HEK293T (cell line): Measurements from ENCODE around the gene RRAS2.
A peak's percentile ranks its signal among the peaks of the same experiment; 100 is the strongest.

Experiments used
- CTCF ChIA-PET: fragments of 350-600 bp; formaldehyde crosslinking; extraction: SDS; loops from one replicate; lab custom pipeline; 2021; ENCODE audit warnings: antibody characterized with exemption, inconsistent platforms; lab: Yijun Ruan, JAX
- POLR2A ChIA-PET: fragments of 350-600 bp; formaldehyde crosslinking; extraction: SDS; loops from one replicate; lab custom pipeline; 2020; ENCODE audit warnings: antibody characterized with exemption, inconsistent platforms; lab: Yijun Ruan, JAX
- DNase-seq: peaks from one replicate; pipeline ENCODE4 v3.0.0; 2012; ENCODE audit warnings: mixed read lengths; ENCODE audit errors: extremely low spot score
- ARNT ChIP-seq: fragments of 450-650 bp; IDR thresholded peaks from 2 replicates; pipeline ENCODE4 v1.6.1; 2017; ENCODE audit warnings: mild to moderate bottlenecking
- BHLHE40 ChIP-seq: fragments of 450-650 bp; IDR thresholded peaks from 2 replicates; pipeline ENCODE4 v1.6.1; 2016; ENCODE audit warnings: mild to moderate bottlenecking, moderate library complexity, borderline replicate concordance
- CTBP1 ChIP-seq: fragments of 450-650 bp; IDR thresholded peaks from 2 replicates; pipeline ENCODE4 v1.6.1; 2016; ENCODE audit warnings: borderline replicate concordance
- ELF4 ChIP-seq: fragments of 450-650 bp; IDR thresholded peaks from 2 replicates; pipeline ENCODE4 v1.6.1; 2017; ENCODE audit warnings: antibody characterized with exemption
- FOXA1 ChIP-seq: fragments of 450-650 bp; IDR thresholded peaks from 2 replicates; pipeline ENCODE4 v1.6.1; 2016; ENCODE audit warnings: mild to moderate bottlenecking
- FOXK2 ChIP-seq: fragments of 450-650 bp; IDR thresholded peaks from 2 replicates; pipeline ENCODE4 v1.6.1; 2016; ENCODE audit warnings: mild to moderate bottlenecking
- FOXM1 ChIP-seq: fragments of 450-650 bp; IDR thresholded peaks from 2 replicates; pipeline ENCODE4 v1.6.1; 2017; ENCODE audit warnings: mild to moderate bottlenecking, borderline replicate concordance
- HDGF ChIP-seq: fragments of 450-650 bp; IDR thresholded peaks from 2 replicates; pipeline ENCODE4 v1.6.1; 2017; ENCODE audit warnings: antibody characterized with exemption, borderline replicate concordance
- L3MBTL2 ChIP-seq: fragments of 450-650 bp; conservative IDR thresholded peaks from 2 replicates; pipeline ENCODE4 v1.6.1; 2016; ENCODE audit warnings: mild to moderate bottlenecking
- LEF1 ChIP-seq: fragments of 450-650 bp; IDR thresholded peaks from 2 replicates; pipeline ENCODE4 v1.6.1; 2017; ENCODE audit warnings: mild to moderate bottlenecking, borderline replicate concordance
- NFRKB ChIP-seq: fragments of 450-650 bp; IDR thresholded peaks from 2 replicates; pipeline ENCODE4 v1.6.1; 2016; ENCODE audit warnings: mild to moderate bottlenecking, moderate library complexity
- SP1 ChIP-seq: fragments of 450-650 bp; IDR thresholded peaks from 2 replicates; pipeline ENCODE4 v1.6.1; 2017
- SUZ12 ChIP-seq: fragments of 450-650 bp; IDR thresholded peaks from 2 replicates; pipeline ENCODE4 v1.6.1; 2016; ENCODE audit warnings: mild to moderate bottlenecking
- TARDBP ChIP-seq: fragments of 450-650 bp; IDR thresholded peaks from 2 replicates; pipeline ENCODE4 v1.6.1; 2016
- ZNF384 ChIP-seq: fragments of 450-650 bp; IDR thresholded peaks from 2 replicates; pipeline ENCODE4 v1.6.1; 2016
- TF ChIP-seq, protein P1 (sequence below): fragments of 450-650 bp; IDR thresholded peaks from 2 replicates; pipeline ENCODE4 v1.6.1; 2016

The RRAS2 gene

DNA sequence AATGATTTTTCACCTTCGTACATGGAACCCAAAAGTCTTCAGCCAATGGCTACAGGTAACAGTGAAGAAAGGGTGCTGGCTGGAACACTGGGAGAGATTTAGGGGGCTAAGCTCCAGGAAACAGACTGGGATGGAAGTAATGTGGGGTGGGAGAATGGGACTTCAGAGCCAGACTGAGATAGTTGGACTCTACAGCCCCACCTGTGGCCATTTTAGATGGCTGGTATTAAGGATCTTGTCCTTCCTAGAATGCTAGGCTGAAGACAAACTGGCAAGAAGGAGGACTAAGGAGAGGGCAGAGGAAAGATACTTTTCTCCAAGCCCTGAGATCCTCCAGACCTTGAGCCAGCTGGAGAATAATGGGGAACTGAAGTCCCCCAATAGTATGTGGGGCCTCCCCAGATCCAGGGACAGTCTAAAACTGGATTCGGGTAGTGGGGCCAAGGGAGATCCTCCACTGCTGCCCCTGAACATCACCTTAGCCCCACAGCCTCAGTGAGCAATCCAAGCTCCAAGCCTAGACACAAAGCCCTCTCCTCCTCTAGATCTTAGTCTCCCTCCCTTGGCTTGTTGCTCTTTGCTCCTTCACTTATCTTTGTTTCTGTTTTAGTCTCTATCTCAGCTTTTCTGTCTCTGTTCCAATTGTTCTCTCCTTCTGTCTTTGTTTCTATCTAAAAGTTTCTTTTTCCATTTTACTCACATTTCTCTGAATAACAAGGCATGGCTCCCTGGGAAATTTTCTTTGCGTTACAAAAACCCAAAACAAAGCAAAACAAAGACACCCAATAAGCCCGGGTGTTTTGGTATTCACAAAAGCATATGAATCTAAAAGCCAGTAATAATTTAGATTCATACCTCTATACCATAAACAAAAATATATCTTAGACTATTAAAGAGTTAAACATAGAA lies 16.2 kb upstream of the RRAS2 start:
- CTCF ChIA-PET = no interaction called here
- TF ChIP-seq CTBP1 (no peak), ARNT (no peak), BHLHE40 (no peak), NFRKB (no peak), ZNF384 (no peak), TARDBP (no peak), HDGF (no peak), LEF1 (no peak), L3MBTL2 (no peak), ELF4 (no peak), FOXA1 (no peak), FOXM1 (no peak), SP1 (no peak), SUZ12 (no peak), FOXK2 (no peak)
- TF ChIP-seq, protein P1, sequence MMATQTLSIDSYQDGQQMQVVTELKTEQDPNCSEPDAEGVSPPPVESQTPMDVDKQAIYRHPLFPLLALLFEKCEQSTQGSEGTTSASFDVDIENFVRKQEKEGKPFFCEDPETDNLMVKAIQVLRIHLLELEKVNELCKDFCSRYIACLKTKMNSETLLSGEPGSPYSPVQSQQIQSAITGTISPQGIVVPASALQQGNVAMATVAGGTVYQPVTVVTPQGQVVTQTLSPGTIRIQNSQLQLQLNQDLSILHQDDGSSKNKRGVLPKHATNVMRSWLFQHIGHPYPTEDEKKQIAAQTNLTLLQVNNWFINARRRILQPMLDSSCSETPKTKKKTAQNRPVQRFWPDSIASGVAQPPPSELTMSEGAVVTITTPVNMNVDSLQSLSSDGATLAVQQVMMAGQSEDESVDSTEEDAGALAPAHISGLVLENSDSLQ = no peak
- peak; percentile 30 for DNase-seq
- POLR2A ChIA-PET = no interaction called here

- POLR2A ChIA-PET = no interaction called here
- DNase-seq = no peak
- CTCF ChIA-PET = interaction anchor here (1.1 kb wide), 1 partner anchor 69 kb away, joined by 3 read pairs; no protein-coding TSS in a partner anchor
- TF ChIP-seq, protein P1 = no peak
Observed at GRCh38 chr11:14373941-14374646, 15.1 kb upstream of the RRAS2 start.

DNA sequence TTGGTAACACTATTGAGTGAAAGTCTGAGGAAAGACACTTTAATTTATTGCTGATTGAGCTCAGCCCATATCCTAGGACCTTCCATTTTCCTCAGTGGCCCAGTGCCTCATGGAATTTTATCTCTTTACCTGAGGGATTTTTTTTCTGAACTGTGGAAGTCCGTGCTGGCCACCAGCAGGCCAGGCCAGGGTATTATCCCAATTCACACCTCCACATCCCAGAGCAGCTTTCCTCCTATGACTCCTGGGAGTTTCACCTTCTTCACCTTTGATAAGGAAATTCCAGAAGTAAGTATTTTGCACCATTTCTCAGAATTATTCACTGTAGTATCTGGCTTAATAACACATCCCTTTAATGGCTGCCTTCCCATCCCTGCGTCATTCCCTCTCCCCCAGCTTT lies 13.0 kb upstream of the RRAS2 start:
- no peak for DNase-seq
- ChIA-PET CTCF (no interaction called here), POLR2A (no interaction called here)
- TF ChIP-seq ELF4 (no peak), FOXM1 (no peak), FOXA1 (no peak), HDGF (no peak), ZNF384 (no peak), FOXK2 (no peak), L3MBTL2 (no peak)
- TF ChIP-seq, protein P1 = no peak

GRCh38 chr11:14371249-14371648 lies 12.3 kb upstream of the RRAS2 start:
- ChIA-PET POLR2A (no interaction called here), CTCF (no interaction called here)
- TF ChIP-seq TARDBP (no peak), NFRKB (no peak), ELF4 (no peak), ARNT (no peak), HDGF (no peak), SUZ12 (no peak), FOXM1 (no peak), FOXA1 (no peak), SP1 (no peak), FOXK2 (no peak), L3MBTL2 (no peak), CTBP1 (no peak), LEF1 (no peak), BHLHE40 (no peak), ZNF384 (no peak)
- TF ChIP-seq, protein P1 = no peak
- DNase-seq = no peak

DNA sequence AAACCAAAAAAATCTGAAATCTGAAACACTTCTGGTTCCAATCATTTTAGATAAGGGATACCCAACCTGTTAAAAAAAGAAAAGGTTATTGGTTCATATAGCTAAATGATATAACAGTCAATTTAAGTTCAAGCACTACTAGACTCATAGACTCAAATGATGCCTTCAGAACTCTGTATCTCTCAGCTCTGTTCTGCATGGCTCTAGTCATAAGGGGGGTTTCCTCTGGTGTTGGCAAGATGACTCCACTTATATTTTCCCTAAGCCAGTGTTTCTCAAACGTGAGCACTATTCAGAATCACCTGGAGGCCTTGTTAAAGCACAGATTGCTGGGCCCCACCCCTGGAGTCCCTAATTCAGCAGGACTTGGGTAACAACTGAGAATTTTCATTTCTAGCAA lies 11.5 kb upstream of the RRAS2 start:
- no peak for DNase-seq
- POLR2A ChIA-PET = interaction anchor here (1.1 kb wide), 1 partner anchor 12 kb away, joined by 3 read pairs; no protein-coding TSS in a partner anchor
- CTCF ChIA-PET = interaction anchor here (0.5 to 0.7 kb wide), 3 partner anchors 8 to 478 kb away, joined by 3 read pairs; no protein-coding TSS in a partner anchor
- no peak for TF ChIP-seq FOXM1
- no peak for TF ChIP-seq FOXA1
- TF ChIP-seq SP1 = no peak
- TF ChIP-seq, protein P1 = no peak
- no peak for TF ChIP-seq BHLHE40
- no peak for TF ChIP-seq LEF1
- no peak for TF ChIP-seq ZNF384
- TF ChIP-seq HDGF = no peak
- TF ChIP-seq L3MBTL2 = no peak
- no peak for TF ChIP-seq ARNT
- TF ChIP-seq NFRKB = no peak
- TF ChIP-seq SUZ12 = no peak
- TF ChIP-seq TARDBP = no peak
